RCC 7860 (cell line): Measurements from ENCODE around the gene LHFPL3.
"Not testable (repeated sequence)": the region's sequence is repeated elsewhere in the genome, so short reads cannot be mapped to it uniquely, and the experiment has no call there.

Experiments
- DNase-seq: peaks from one replicate; pipeline ENCODE4 v3.0.0-alpha.2; 2015; ENCODE audit warnings: low spot score
- FAIRE-seq: peaks from 2 replicates; lab custom pipeline; 2012; peaks lifted over from hg19 to GRCh38; lab: Jason Lieb, UNC

LHFPL3 gene

DNA sequence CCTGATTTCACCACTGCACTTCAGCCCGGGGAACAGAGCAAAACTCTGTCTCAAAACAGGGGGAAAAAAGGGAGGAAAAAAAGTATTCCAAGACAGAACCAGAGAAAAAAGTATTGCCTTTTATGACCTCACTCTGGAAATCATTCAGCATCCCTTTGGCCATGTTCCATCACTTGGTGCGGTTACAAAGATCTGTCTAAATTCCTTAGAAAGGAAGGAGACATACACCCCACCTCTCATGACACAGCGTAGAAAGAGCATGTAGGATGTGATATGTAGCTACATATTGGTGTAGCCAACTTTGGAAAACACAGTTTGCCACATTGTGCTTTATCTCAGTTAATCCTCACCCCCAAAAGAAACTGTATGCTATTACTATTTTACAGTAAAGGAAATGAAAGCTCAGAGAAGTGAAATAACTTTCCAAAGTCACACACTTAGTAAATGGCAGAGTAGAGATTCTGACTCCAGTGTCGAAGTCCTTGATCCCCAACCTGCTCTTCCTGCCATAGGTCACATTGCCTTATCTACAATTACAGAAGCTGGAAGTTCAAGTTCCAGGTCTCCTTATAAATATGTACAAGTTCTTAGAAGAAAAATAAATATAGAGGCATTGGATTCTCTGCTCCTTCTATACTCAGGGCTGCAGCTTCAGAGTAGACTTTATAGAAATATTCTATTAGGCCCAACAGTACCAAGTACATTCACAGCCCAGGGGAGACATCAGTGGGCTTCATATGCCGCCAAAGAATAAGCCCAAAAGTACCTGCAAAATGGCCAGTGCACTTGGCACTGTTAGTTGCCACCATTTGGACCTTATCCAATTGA lies 594.0 kb downstream of the LHFPL3 start:
- FAIRE-seq (no peak), DNase-seq (no peak)

DNA sequence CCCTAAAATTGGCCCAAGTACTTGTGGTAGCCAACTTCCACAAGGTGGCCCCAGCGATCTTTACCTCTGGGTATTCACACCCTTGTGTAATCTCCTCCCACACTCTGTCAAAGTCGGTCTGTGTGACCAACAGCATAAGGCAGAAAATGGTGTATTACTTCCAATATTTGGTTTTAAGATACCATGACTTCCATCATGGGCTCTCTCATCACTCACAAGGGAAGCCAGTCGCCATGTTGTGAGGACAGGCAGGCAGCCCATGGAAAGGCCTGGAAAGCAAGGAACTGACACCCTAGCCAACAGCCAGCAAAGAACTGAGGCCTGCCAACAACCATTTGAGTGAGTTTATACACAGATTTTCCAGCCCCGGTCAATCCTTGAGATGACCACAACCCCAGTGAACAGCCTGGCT lies 594.6 kb downstream of the LHFPL3 start:
- peak; percentile 77 for DNase-seq
- peak; percentile 15 for FAIRE-seq

DNA sequence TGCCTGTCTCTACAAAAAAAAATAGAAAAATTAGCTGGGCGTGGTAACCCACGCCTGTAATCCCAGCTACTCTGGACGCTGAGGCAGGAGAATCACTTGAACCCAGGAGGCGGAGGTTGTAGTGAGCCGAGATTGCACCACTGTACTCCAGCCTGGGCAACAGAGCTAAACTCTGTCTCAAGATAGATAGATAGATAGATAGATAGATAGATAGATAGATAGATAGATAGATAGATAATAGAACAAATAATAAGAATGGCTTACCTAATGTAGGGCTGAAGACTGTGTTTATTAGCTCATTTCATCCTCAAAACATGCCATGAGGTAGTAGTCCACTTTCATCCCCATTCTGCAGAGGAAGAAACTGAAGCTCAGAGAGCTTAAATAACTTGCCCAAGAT lies 597.8 kb downstream of the LHFPL3 start:
- not testable (repeated sequence) for DNase-seq, FAIRE-seq

DNA sequence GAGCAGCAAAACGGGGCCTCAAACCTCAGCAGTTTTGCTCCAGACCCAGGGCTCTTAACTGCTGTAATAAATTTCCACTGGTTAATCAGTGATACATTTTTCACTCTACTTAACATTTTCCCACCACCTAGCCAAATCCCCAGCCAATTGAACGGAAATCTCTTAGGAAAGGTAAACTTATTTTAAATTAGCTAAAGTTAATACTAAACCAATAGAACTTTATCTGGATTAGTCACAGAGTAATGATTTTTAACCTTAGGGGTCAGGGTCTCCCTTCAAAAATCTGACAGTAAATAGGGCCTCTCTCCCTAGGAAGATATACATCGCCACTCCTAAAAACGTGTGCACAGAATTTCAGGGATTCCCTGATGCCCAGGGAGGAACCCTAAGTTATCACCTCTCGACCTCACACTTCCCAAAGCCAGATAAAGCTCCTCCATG lies 598.2 kb downstream of the LHFPL3 start:
- FAIRE-seq = peak; percentile 79
- DNase-seq = no peak

DNA sequence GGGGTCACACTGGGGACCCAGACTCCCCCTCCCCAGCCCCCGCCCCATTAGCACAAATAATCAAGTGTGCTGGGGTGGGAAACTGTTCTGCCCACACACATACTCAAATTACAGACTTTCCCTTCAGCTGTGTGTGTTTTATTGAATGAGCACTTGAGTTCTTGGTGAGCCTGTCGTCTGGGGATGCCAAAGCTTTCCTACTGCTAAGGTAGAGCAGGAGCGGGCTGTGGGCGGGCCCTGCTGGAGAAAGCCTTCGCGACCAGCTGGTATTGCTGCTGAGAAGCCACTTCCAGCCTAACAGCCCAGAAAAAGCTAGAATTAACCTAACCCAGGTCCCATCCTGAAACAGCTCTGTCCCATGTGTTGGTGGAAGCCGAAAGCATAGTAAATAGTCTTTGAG lies 598.7 kb downstream of the LHFPL3 start:
- FAIRE-seq (no peak), DNase-seq (no peak)

DNA sequence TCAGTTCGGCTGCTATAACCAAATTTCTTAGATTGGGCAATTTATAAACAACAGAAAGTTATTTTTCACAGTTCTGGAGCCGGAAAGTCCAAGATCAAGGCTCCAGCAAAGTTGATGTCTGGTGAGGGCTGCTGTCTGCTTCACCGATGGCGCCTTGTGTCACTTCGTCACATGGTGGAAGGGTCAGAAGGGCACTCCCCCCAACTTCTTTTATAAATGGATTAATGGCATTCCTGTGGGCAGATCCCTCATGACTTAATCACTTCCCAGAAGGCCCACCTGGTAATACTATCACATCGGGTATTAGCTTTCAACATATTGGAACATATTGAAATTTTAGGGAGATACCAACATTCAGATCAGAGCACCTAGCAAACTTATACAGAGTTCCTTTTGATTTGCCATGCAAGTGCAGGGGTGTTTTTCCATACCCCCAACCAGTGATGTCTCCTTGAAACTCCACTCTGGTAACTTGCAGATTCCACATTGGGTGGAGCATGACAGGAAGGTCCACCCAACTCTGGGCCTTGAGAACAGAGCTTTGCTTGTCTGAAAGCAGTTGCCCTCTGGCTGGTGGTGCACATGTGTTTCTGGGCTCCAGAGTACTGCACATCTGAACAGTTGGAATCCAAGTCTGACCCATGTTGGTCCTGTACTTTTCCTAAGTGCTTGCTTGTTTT lies 600.5 kb downstream of the LHFPL3 start:
- FAIRE-seq (no peak), DNase-seq (no peak)

DNA sequence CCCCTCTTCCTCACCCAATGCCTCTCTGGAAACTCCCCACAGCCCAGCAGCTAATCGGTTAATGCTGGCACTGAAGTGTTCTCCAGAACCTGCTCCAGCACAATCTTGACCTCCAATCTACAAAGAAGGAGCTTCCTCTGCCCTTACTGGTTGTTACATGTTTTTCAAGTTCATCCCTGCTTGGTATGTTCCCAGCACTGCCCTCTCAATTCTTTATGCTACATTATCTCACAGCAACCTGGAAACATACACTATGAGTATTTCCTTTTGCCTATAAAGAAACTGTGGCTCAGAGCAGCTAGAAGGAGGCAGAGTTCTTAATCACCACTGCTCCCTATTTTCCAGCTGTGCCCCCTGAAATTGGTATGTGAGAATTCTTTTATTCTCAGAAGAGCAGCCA lies 601.5 kb downstream of the LHFPL3 start:
- DNase-seq (no peak), FAIRE-seq (no peak)

DNA sequence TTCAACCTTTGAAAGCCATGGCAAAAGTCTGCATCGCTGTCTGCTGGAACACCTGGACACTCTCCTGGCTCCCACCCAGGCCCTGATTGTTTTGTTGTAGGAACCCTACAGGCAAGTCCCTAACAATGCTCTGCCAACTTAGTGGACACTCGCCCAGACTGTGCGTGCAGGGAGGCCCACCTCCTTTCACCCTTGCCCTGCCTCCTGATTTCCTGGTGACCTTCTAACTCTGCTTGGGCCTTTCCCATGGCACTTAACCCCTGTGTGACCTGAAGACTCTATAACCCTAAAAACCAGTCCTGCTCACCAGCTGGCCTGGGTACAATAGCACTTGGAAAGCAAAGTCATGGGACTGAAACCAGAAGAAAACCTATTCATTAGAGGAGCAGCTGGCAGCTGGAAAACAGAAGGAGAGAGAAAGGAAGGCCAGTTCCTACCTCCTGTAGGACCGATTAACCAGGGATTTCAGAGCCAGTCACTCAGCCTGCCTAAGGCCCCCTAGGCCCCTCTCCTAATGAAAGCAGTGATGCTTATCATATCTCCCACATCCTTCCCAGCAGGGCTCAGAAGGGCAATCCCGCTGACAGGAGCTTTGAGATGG lies 602.9 kb downstream of the LHFPL3 start:
- no peak for FAIRE-seq
- no peak for DNase-seq

DNA sequence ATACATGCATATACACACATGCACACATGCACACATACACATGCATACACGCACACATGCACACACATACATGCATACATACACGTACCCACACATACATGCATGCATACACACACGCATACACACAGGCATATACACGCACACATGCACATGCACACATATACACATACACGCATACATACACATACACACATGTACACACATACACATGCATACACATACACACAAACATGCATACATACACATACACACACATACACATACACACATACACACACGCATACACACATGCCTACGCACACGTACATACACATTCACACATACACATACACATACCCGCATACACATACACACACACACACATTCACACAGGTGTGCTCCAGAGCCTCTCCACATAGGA lies 604.6 kb downstream of the LHFPL3 start:
- FAIRE-seq = no peak
- DNase-seq = no peak

DNA sequence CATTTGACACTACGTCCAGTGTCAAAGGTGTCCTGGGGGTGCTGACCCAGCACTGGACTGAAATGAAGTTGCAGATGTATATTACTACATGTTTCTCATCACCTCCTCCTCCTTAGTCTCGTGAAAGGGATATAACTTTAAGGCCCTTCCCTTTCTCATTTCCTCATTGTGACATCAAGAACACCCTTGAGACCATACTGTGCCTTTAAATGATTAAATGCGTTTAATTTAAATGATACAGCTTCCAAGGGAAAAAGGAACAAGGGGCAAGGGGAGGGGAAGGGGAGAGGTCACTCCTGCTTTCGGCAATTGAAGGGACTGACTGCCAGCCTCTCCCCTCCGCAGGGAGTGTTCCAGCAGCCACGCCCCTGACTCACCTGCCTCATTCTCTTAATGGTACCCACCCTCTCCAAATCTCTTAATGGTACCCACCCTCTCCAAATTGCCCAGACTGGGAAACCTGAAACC lies 605.2 kb downstream of the LHFPL3 start:
- FAIRE-seq (no peak), DNase-seq (no peak)

DNA sequence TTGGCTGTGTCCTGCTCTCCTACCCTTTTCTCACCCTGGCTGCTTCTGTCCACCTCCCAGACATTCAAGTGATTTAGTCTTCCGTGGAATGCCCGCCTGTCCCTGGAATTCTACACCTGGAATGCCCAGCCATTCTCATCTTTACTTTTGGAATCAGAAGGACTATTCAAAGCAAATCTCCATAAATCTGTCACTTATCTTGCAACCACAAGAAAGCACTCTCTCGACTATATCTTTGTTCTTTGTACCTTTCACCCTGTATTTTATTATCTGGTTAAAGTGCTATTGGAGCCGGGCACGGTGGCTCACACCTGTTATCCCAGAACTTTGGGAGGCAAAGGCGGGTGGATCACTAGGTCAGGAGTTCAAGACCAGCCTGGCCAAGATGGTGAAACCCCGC lies 606.3 kb downstream of the LHFPL3 start:
- DNase-seq (no peak), FAIRE-seq (no peak)

DNA sequence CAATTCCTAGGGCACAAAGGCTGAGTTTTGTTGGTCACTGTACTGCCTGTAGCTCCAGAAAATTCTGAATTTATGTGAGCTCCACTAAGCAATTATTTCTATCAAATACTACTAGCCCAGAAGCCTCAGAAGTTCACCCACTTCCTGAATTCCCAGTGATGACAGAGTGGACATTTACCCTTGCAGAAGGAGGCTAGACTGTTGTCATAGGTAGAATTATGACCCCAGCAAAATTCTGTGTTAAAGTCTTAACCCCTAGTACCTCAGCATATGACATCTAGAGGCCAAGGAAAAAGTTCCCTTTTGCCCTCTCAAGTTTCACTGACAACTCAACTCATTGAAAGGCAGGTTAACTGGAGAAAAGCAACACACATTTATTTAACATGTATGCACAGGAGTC lies 606.9 kb downstream of the LHFPL3 start:
- DNase-seq = no peak
- FAIRE-seq = no peak

DNA sequence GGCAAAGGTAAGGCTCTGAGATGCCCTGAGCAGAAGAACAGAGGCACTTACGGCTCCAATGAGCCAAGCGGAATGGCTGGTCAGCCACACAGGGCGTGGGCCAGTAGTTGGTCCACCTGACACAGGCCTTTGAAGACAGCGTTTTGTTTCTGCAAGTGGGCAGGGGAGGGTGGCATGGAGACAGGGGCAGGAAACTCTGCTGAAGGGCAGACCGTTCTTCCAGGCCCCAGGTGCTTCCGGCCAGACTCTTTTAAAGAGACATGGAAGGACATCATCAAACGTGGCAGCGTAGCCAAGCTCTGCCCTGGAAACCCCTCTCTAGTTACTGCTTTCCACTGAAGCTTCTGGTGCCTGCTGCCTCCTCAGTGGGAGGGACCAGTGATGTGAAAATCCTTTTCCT lies 608.1 kb downstream of the LHFPL3 start:
- DNase-seq (no peak), FAIRE-seq (no peak)

DNA sequence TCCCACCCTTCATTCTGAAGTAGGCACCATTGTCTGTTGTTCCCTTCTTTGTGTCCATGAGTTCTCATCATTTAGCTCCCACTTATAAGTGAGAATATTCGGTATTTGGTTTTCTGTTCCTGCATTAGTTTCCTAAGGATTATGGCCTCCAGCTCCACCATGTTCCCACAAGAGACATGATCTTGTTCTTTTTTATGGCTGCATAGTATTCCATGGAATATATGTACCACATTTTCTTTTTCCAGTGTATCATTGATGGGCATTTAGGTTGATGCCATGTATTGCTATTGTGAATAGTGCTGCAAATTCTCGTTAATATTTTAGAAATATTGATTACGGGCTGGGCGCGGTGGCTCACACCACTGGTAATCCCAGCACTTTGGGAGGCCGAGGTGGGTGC lies 609.1 kb downstream of the LHFPL3 start:
- FAIRE-seq = not testable (repeated sequence)

DNA sequence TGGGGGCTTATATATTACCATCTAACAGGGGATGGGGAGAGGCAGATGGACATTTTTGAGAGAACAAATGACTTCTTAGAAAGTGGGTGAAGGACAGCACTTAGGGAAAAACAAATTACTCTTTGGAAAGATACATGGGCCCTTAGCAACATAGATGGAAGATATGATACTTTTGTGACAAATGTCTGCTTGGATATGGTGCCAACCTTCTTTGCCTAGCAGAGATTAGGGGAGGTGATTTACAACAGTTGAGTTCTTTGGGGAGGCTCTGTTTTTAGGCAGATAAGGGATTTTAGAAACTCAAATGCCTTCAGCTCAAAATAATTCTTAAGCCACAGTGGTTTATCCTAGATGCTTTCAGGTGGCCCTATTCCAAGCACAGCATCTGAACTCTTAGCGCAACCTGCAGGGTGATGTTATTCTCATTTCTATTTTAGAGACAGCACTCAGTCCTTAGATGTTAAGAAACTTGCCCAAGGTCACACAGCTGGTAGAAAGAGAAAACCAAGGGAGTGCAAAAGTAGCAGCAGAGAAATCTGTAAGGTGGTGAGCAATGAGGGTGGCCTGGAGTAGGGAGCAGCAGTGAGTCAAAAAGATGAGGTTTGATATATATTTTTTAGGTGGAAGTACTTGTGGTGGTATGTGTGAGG lies 610.5 kb downstream of the LHFPL3 start:
- DNase-seq (no peak), FAIRE-seq (no peak)

More for the DNA sequence above, 609.1 kb downstream of the LHFPL3 start:
- DNase-seq = not testable (repeated sequence)

DNA sequence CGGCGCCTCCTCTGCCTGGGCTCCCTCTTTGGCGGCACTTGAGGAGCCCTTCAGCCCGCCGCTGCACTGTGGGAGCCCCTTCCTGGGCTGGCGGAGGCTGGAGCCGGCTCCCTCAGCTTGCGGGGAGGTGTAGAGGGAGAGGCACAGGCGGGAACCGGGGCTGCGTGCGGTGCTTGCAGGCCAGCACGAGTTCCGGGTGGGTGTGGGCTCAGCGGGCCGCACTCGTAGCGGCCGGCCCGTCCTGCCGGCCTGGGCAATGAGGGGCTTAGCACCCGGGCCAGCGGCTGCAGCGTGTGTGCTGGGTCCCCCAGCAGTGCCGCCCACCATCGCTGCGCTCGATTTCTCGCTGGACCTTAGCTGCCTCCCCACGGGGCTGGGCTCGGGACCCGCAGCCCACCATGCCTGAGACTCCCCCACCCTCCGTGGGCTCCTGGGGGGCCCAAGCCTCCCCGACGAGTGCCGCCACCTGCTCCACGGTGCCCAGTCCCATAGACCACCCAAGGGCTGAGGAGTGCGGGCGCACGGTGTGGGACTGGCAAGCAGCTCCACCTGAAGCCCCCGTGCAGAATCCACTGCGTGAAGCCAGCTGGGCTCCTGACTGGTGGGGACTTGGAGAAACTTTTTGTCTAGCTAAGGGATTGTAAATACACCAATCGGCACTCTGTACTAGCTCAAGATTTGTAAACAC lies 611.8 kb downstream of the LHFPL3 start:
- no peak for FAIRE-seq

DNA sequence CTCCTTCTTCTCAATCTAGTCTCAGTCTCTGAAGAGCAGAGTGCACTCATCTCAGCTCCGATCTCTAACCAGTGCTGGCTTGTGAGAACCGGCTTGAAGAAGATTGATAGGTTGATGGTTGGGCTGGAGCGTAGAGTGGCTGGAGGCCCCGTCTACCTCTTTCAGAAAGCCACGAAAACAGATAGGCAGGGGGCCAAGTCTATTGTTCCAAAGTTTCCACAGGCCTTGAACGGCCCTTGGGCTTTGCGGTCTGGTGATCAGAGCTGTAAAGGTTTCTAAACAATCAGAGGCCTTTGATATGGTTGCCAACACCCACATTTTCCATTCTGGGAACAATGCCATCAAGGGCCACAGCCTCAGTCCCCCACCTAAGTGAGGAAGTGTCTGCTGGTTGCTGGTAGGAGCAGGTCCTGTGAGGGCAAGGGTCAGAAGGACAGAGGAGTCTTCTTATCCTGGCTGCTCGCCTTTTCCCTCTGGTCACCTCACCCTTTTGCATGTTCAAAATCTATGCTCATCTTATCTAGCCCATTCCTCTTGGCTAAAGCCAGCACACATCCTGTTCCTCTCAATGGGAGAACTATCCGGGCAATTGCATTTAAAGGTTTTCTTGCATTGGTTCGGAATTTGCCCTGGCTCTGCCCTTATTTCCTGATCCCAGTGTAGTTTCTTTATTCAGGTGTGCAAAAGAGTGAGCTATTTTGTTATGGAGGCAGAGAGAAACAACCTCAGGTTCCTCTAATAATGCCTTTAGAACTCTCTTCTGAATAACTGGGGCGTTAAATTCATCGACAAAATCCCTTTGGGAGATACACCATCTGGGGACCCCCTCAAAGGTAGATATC lies 615.3 kb downstream of the LHFPL3 start:
- FAIRE-seq (peak; percentile 79), DNase-seq (peak; percentile 87)

More for the DNA sequence above, 611.8 kb downstream of the LHFPL3 start:
- DNase-seq = no peak

DNA sequence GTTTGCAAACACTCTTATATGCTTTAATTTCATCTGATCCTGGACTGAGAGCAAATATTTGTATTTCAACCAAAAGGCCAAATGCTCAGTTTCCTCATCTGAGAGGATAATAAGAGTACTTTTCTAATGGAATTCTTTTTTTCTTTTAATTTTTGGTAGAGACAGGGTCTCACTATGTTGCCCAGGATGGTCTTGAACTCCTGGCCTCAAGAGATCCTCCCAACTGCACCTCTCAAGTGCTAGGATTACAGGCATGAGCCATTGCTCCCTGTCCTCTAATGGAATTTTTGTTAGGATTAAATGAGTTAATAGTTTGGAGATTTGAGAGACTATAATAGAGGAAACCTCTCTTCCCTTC lies 617.2 kb downstream of the LHFPL3 start:
- FAIRE-seq (no peak), DNase-seq (no peak)

DNA sequence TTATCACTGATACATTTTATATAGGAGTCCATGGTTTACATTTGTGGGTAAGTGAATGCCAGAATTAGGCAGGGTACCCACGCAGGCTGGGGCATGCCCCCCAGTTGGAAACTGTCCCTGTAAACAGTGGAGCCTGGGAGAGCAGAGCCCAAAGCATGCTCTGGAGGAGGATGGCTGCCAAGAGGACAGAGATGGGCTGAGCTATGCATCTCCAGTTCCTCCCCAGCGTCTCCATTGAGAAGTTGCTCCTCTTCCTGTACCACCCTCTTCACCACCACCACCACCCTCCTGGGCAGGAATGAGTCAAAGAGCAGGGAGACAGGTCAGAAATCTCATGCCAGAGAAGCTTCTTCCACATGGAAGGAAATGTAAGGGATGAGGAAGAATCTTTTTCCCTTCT lies 617.9 kb downstream of the LHFPL3 start:
- FAIRE-seq = no peak
- DNase-seq = no peak

DNA sequence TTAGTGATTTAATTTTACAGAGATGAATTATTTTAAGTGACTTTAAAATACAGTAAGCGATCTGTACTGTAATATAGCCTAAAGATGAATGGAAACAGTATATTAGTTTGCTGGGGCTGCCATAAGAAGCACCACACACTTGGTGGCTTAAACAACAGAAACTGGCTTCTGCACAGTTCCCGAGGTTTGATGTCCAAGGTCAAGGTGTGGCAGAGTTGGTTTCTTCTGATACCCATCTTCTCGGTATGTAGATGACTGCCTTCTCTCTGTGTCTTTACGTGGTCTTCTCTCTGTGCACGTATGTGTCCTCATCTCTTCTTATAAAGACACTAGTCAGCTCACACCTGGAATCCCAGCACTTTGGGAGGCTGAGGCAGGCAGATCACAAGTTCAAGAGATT lies 621.6 kb downstream of the LHFPL3 start:
- DNase-seq (no peak), FAIRE-seq (no peak)
